ENCODE data around the gene LINC00632. TPM values are rescaled to one million over a fixed set of nuclear protein-coding genes. Genes with fewer than 3 reads are reported as not detected.
A peak's percentile ranks its signal among the peaks of the same experiment; 100 is the strongest.

Gene LINC00632
- total RNA-seq, 1 experiment from 2014 or later, result 48.4 TPM

GRCh38 chrX:140764401-140764919, 54.9 kb downstream of the LINC00632 start:
- peak; percentile 47 for DNase-seq (ENCODE audit: extremely low read depth, low read depth)

- peak; percentile 41 for DNase-seq (ENCODE audit: extremely low read depth, low read depth)
Measured at GRCh38 chrX:140765043-140765784, 55.7 kb downstream of the LINC00632 start.

- peak; percentile 69 for DNase-seq (ENCODE audit: extremely low read depth, low read depth)
Measured at GRCh38 chrX:140766024-140766611, 56.6 kb downstream of the LINC00632 start.

GRCh38 chrX:140767646-140768045, 58.1 kb downstream of the LINC00632 start:
- peak; percentile 15 for DNase-seq (ENCODE audit: extremely low read depth, low read depth)

- no peak for DNase-seq (ENCODE audit: extremely low read depth, low read depth)
Measured at GRCh38 chrX:140775211-140775610, 65.7 kb downstream of the LINC00632 start.

- no peak for DNase-seq (ENCODE audit: extremely low read depth, low read depth)
Measured at GRCh38 chrX:140776320-140776719, 66.8 kb downstream of the LINC00632 start.

- DNase-seq (ENCODE audit: extremely low read depth, low read depth), result no peak
Measured at GRCh38 chrX:140794642-140795041, 85.1 kb downstream of the LINC00632 start.

GRCh38 chrX:140799216-140799615, 89.7 kb downstream of the LINC00632 start:
- no peak for DNase-seq (ENCODE audit: extremely low read depth, low read depth)

- DNase-seq (ENCODE audit: extremely low read depth, low read depth), result no peak
Measured at GRCh38 chrX:140804292-140804691, 94.7 kb downstream of the LINC00632 start.

- DNase-seq (ENCODE audit: extremely low read depth, low read depth), result no peak
Measured at GRCh38 chrX:140815868-140816267, 106.3 kb downstream of the LINC00632 start.

- peak; percentile 20 for DNase-seq (ENCODE audit: extremely low read depth, low read depth)
Measured at GRCh38 chrX:140817943-140818342, 108.4 kb downstream of the LINC00632 start.

- no peak for DNase-seq (ENCODE audit: extremely low read depth, low read depth)
Measured at GRCh38 chrX:140821280-140821679, 111.7 kb downstream of the LINC00632 start.

- DNase-seq (ENCODE audit: extremely low read depth, low read depth), result no peak
Measured at GRCh38 chrX:140822184-140822583, 112.6 kb downstream of the LINC00632 start.

- DNase-seq (ENCODE audit: extremely low read depth, low read depth), result no peak
Measured at GRCh38 chrX:140822861-140823260, 113.3 kb downstream of the LINC00632 start.

- no peak for DNase-seq (ENCODE audit: extremely low read depth, low read depth)
Measured at GRCh38 chrX:140836874-140837273, 127.3 kb downstream of the LINC00632 start.

Other genes starting within 250 kb of the LINC00632 start
- not detected in 2 replicates for gene SOX3, start 204.7 kb upstream of the LINC00632 start, total RNA-seq (2014; rRNA removed; shearing (Covaris generic))